IMR-90 (cell line): ENCODE data around the gene C9orf50.

Experiments used
- CTCF ChIP-seq: conservative IDR thresholded peaks from 2 replicates; pipeline ENCODE4 v1.5.1; 2012; ENCODE audit warnings: mild to moderate bottlenecking, low read depth, low read length, improper control_type of control experiment
- MAFK ChIP-seq: IDR thresholded peaks from 2 replicates; pipeline ENCODE4 v1.6.1; 2012; ENCODE audit warnings: low read depth, low read length, improper control_type of control experiment
- MAZ ChIP-seq: IDR thresholded peaks from 2 replicates; pipeline ENCODE4 v1.6.1; 2012; ENCODE audit warnings: low read depth, mild to moderate bottlenecking, low read length, improper control_type of control experiment, moderate library complexity, borderline replicate concordance
- POLR2A ChIP-seq: IDR thresholded peaks from 2 replicates; pipeline ENCODE4 v1.6.1; 2012; ENCODE audit warnings: mild to moderate bottlenecking, low read depth, low read length
- RCOR1 ChIP-seq: IDR thresholded peaks from 2 replicates; pipeline ENCODE4 v1.6.1; 2012; ENCODE audit warnings: mild to moderate bottlenecking, low read length, improper control_type of control experiment; ENCODE audit not compliant: insufficient replicate concordance

GRCh38 chr9:129595903-129596540, 24.9 kb downstream of the C9orf50 start:
- TF ChIP-seq CTCF (no peak), MAFK (no peak), MAZ (no peak), RCOR1 (no peak), POLR2A (no peak; the same call in 1 of the 2 replicates)
